Measurements from ENCODE around the gene TRMT112. TPM values are rescaled to one million over a fixed set of nuclear protein-coding genes. Genes with fewer than 3 reads are reported as not detected.

Gene TRMT112
- total and polyA plus RNA-seq, 4 donors, result 52.5 to 137 (median 131) TPM

DNA sequence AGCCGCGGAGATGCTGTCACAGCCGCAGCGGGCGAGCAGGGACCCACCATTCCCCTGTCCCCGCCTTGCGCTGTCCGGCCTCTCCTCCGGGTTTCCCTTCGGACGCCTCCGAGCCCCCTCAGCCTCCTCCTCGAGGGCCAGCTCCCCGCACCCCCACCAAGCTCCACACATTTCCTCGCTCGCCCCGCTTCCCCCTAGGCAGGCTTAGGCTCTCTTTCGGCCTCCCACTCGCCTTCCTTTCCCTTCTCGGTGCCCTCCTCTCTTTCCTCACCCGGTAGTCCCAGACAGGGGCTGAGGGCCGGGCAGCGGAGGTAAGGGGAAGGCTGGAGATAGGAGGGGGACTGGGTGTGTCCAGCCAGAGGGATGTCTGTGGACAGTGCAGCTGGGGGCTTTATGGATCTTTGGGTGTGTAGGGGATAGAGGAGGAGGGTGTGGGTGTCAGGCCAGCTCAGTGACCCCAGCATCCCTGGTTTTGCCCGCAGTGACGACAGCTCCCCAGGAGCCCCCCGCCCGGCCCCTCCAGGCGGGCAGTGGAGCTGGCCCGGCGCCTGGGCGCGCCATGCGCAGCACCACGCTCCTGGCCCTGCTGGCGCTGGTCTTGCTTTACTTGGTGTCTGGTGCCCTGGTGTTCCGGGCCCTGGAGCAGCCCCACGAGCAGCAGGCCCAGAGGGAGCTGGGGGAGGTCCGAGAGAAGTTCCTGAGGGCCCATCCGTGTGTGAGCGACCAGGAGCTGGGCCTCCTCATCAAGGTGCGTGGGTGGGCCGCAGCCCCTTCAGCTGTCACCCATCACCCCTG is 24.7 kb downstream of the TRMT112 start (continued):
- TF ChIP-seq, protein P1, sequence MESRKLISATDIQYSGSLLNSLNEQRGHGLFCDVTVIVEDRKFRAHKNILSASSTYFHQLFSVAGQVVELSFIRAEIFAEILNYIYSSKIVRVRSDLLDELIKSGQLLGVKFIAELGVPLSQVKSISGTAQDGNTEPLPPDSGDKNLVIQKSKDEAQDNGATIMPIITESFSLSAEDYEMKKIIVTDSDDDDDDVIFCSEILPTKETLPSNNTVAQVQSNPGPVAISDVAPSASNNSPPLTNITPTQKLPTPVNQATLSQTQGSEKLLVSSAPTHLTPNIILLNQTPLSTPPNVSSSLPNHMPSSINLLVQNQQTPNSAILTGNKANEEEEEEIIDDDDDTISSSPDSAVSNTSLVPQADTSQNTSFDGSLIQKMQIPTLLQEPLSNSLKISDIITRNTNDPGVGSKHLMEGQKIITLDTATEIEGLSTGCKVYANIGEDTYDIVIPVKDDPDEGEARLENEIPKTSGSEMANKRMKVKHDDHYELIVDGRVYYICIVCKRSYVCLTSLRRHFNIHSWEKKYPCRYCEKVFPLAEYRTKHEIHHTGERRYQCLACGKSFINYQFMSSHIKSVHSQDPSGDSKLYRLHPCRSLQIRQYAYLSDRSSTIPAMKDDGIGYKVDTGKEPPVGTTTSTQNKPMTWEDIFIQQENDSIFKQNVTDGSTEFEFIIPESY (IDR thresholded peaks at IDR 0.05), result no peak
- TF ChIP-seq, protein P2, sequence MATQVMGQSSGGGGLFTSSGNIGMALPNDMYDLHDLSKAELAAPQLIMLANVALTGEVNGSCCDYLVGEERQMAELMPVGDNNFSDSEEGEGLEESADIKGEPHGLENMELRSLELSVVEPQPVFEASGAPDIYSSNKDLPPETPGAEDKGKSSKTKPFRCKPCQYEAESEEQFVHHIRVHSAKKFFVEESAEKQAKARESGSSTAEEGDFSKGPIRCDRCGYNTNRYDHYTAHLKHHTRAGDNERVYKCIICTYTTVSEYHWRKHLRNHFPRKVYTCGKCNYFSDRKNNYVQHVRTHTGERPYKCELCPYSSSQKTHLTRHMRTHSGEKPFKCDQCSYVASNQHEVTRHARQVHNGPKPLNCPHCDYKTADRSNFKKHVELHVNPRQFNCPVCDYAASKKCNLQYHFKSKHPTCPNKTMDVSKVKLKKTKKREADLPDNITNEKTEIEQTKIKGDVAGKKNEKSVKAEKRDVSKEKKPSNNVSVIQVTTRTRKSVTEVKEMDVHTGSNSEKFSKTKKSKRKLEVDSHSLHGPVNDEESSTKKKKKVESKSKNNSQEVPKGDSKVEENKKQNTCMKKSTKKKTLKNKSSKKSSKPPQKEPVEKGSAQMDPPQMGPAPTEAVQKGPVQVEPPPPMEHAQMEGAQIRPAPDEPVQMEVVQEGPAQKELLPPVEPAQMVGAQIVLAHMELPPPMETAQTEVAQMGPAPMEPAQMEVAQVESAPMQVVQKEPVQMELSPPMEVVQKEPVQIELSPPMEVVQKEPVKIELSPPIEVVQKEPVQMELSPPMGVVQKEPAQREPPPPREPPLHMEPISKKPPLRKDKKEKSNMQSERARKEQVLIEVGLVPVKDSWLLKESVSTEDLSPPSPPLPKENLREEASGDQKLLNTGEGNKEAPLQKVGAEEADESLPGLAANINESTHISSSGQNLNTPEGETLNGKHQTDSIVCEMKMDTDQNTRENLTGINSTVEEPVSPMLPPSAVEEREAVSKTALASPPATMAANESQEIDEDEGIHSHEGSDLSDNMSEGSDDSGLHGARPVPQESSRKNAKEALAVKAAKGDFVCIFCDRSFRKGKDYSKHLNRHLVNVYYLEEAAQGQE (IDR thresholded peaks at IDR 0.05), result no peak
- TF ChIP-seq SP1 (IDR thresholded peaks at IDR 0.05) (no peak), TAF1 (conservative IDR thresholded peaks at IDR 0.05) (no peak), JUND (IDR thresholded peaks at IDR 0.05) (no peak), EGR1 (IDR thresholded peaks at IDR 0.05; ENCODE audit: low read depth in 2 of 2) (no peak)

DNA sequence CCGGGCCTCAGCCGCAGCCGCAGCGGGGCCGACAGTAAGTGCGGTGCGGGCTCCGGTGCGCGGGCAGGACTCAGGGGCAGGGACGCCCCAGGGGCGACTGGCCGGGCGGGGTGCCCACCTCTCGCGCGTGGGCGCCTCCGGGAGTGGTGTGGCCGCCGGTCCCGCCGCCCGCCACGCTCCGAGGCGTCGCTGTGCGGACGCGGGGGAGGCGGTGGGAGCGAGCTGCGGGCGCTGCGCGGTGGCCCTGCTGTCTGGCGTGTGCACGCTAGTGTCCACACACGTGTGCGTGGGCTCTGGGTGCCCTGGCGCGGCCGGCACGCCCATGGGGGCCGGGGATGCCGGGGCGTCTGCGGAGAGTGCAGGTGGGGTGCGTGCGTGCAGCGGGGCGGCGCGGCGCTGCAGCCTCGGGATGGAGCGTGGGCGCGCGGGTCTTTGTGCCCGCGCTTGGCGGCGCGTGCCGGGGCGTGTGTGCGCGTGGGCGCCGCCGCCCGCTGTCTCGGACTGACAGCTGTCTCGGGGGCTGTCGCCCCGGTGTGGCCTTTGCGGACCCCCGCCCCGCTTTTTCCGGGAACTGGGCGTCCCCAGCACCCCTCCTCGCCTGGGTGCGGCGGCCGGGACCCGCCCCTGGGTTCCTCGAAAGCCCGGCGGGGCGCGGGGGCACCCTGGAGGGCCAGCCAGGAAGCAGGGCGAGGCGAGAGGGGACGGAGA is 25.5 kb downstream of the TRMT112 start:
- Histone ChIP-seq H3K4me3 (ENCODE audit: low read depth in 1 of 3, low read length in 3 of 3) (peak overlapping the region in 1 of 3 donors; percentile 32), H3K36me3 (ENCODE audit: control insufficient read depth in 4 of 4, insufficient read depth in 3 of 4, low read depth in 1 of 4, low read length in 3 of 4) (no peaks in the 10 kb centered on the region), H3K4me1 (ENCODE audit: control insufficient read depth in 4 of 4, insufficient read depth in 4 of 4, low read length in 3 of 4) (peaks cover 0 to 27% (median 8%) of the 10 kb centered on the region in 4 donors), H3K27ac (ENCODE audit: low read depth in 1 of 2, low read length in 2 of 2) (no peak overlapping the region), H3K27me3 (ENCODE audit: control insufficient read depth in 4 of 4, insufficient read depth in 4 of 4, low read length in 3 of 4) (peaks cover 0 to 17% (median 4%) of the 10 kb centered on the region in 4 donors), H3K9me3 (ENCODE audit: control insufficient read depth in 4 of 4, low read length in 3 of 4) (no peaks in the 10 kb centered on the region), H3K9ac (ENCODE audit: low read depth in 1 of 2, low read length in 2 of 2) (no peak overlapping the region)
- TF ChIP-seq RXRA (IDR thresholded peaks at IDR 0.05), result no peak
- no peak for TF ChIP-seq GABPA (IDR thresholded peaks at IDR 0.05 in 1 of 2, conservative IDR thresholded peaks at IDR 0.05 in 1 of 2)
- TF ChIP-seq SP1 (IDR thresholded peaks at IDR 0.05), result no peak
- TF ChIP-seq, protein P3, sequence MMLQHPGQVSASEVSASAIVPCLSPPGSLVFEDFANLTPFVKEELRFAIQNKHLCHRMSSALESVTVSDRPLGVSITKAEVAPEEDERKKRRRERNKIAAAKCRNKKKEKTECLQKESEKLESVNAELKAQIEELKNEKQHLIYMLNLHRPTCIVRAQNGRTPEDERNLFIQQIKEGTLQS (IDR thresholded peaks at IDR 0.05), result no peak
- no peak for TF ChIP-seq FOXA1 (IDR thresholded peaks at IDR 0.05)
- no peak for TF ChIP-seq NR2F2 (IDR thresholded peaks at IDR 0.05)
- no peak for TF ChIP-seq YY1 (IDR thresholded peaks at IDR 0.05)
- no peak for TF ChIP-seq EGR1 (IDR thresholded peaks at IDR 0.05; ENCODE audit: low read depth in 2 of 2)
- TF ChIP-seq JUND (IDR thresholded peaks at IDR 0.05), result no peak
- no peak for TF ChIP-seq RAD21 (IDR thresholded peaks at IDR 0.05)
- TF ChIP-seq, protein P2 (IDR thresholded peaks at IDR 0.05), result no peak
- no peak for DNase-seq (ENCODE audit: low spot score)
- 2% methylated on average over 96 of the region's 96 CpGs for WGBS

Data from liver (tissue), 9 donors.